ENCODE measurements around the gene CENPT. TPM values are rescaled to one million over a fixed set of nuclear protein-coding genes. Genes with fewer than 3 reads are reported as not detected.

The CENPT gene
- 34.0 TPM for polyA plus RNA-seq (2013, experiment 1 of 2)
- polyA plus RNA-seq (2013, experiment 2 of 2): 31.3 TPM

- DNase-seq (ENCODE audit: low spot score): no peak
- peak within 1 kb of the TSS; percentile 73 for H2AK5ac ChIP-seq (ENCODE audit: low read depth, low read length)
These were observed at the start of gene CENPT for GRCh38 chr16:67847064-67847861. TSS of gene CENPT (minus strand) at chr16:67847693. CDS start at chr16:67833859, 13,834 bp downstream.

DNA sequence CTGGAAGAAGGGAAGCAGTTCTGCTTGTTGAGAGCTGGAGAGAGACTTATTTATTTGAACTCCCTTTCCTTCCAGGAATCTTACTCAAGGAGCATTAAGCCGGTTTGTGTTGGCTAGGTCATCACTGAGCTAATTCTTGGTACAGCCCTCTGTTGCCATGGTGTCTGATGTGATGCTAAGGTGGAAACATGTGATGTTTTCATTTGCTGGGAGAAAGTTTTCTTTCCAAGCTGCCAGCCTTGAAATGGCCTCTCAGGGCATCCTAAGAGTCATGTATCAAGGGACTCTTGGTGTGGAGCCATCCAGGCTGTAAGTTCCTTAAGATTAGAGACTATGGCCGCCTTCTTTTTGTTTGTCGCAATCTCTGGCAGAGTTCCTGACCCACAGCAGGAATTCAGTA lies 49.7 kb upstream of the CENPT start:
- no peak overlapping the region for H2AFZ ChIP-seq (ENCODE audit: low read length)
- no peak overlapping the region for H2BK12ac ChIP-seq (ENCODE audit: low read length)
- H3K4me1 ChIP-seq (ENCODE audit: control insufficient read depth in 2 of 2, insufficient read depth in 1 of 2, low read depth in 1 of 2, low read length in 2 of 2): peaks cover 1 to 11% of the 10 kb centered on the region in 2 donors
- H3K36me3 ChIP-seq (replicated peaks in 1 of 2; ENCODE audit: control insufficient read depth in 2 of 2, insufficient read depth in 2 of 2, low read length in 2 of 2): peaks cover 0 to 8% of the 10 kb centered on the region in 2 donors
- no peak overlapping the region for H2BK15ac ChIP-seq (ENCODE audit: low read length)
- H3K9me3 ChIP-seq (replicated peaks in 1 of 2; ENCODE audit: control insufficient read depth in 2 of 2, insufficient read depth in 1 of 2, low read depth in 1 of 2, low read length in 2 of 2): no peaks in the 10 kb centered on the region
- H3K4ac ChIP-seq (ENCODE audit: low read length): no peak overlapping the region
- peaks cover 11% of the 10 kb centered on the region for H3K79me1 ChIP-seq (ENCODE audit: low read depth, low read length)
- no peak overlapping the region for H3K18ac ChIP-seq (ENCODE audit: low read length)
- no peak for DNase-seq (ENCODE audit: low spot score)
- H3K14ac ChIP-seq (ENCODE audit: low read length): no peak overlapping the region
- H3K23ac ChIP-seq (ENCODE audit: low read depth, low read length, poor library complexity): no peak overlapping the region
- H3K4me3 ChIP-seq (ENCODE audit: low read length in 2 of 2): no peak overlapping the region
- H2BK120ac ChIP-seq (ENCODE audit: low read depth, low read length): no peak overlapping the region
- H3K27me3 ChIP-seq (ENCODE audit: control insufficient read depth in 3 of 3, insufficient read depth in 3 of 3, low read depth in 1 of 3, low read length in 3 of 3): no peaks in the 10 kb centered on the region
- no peak overlapping the region for H2BK5ac ChIP-seq (ENCODE audit: low read length)
- no peak overlapping the region for H4K91ac ChIP-seq (ENCODE audit: low read depth, low read length, poor library complexity)
- WGBS, 2 donors (ENCODE audit: extremely low coverage in 2 of 2, insufficient read length in 2 of 2, insufficient replicate concordance in 1 of 2): no CpG with 5 or more reads among the region's 3 CpGs
- H3K9ac ChIP-seq (ENCODE audit: low read depth, low read length, poor library complexity): no peak overlapping the region
- H4K8ac ChIP-seq (ENCODE audit: low read depth, low read length): no peak overlapping the region
- no peak overlapping the region for H3K27ac ChIP-seq (replicated peaks; ENCODE audit: low read length)
- H2AK5ac ChIP-seq (ENCODE audit: low read depth, low read length): no peak overlapping the region
- H3K4me2 ChIP-seq (ENCODE audit: insufficient read depth, low read length, poor library complexity, severe bottlenecking): no peak overlapping the region

More at GRCh38 chr16:67847064-67847861, at the start of gene CENPT:
- no peak within 1 kb of the TSS for H3K4ac ChIP-seq (ENCODE audit: low read length)
- no peak within 1 kb of the TSS for H4K8ac ChIP-seq (ENCODE audit: low read depth, low read length)
- no peaks in the 10 kb centered on the region for H3K9me3 ChIP-seq (replicated peaks in 1 of 2; ENCODE audit: control insufficient read depth in 2 of 2, insufficient read depth in 1 of 2, low read depth in 1 of 2, low read length in 2 of 2)
- peak within 1 kb of the TSS; percentile 79 for H2BK5ac ChIP-seq (ENCODE audit: low read length)
- peak within 1 kb of the TSS; percentile 89 for H3K27ac ChIP-seq (replicated peaks; ENCODE audit: low read length)
- H2AFZ ChIP-seq (ENCODE audit: low read length): peak within 1 kb of the TSS; percentile 81
- peak within 1 kb of the TSS; percentile 94 for H3K18ac ChIP-seq (ENCODE audit: low read length)
- H2BK12ac ChIP-seq (ENCODE audit: low read length): no peak within 1 kb of the TSS
- WGBS, 2 donors (ENCODE audit: extremely low coverage in 2 of 2, insufficient read length in 2 of 2, insufficient replicate concordance in 1 of 2): no CpG with 5 or more reads among the region's 62 CpGs
- H3K4me1 ChIP-seq (ENCODE audit: control insufficient read depth in 2 of 2, insufficient read depth in 1 of 2, low read depth in 1 of 2, low read length in 2 of 2): peaks cover 22 to 23% of the 10 kb centered on the region in 2 donors
- no peaks in the 10 kb centered on the region for H3K27me3 ChIP-seq (ENCODE audit: control insufficient read depth in 3 of 3, insufficient read depth in 3 of 3, low read depth in 1 of 3, low read length in 3 of 3)
- peak within 1 kb of the TSS; percentile 75 for H3K14ac ChIP-seq (ENCODE audit: low read length)
- peak within 1 kb of the TSS; percentile 97 for H3K9ac ChIP-seq (ENCODE audit: low read depth, low read length, poor library complexity)
- peak within 1 kb of the TSS; percentile 97 to 98 for H3K4me3 ChIP-seq (ENCODE audit: low read length in 2 of 2)
- peaks cover 15% of the 10 kb centered on the region for H3K79me1 ChIP-seq (ENCODE audit: low read depth, low read length)
- peaks cover 4 to 41% of the 10 kb centered on the region in 2 donors for H3K36me3 ChIP-seq (replicated peaks in 1 of 2; ENCODE audit: control insufficient read depth in 2 of 2, insufficient read depth in 2 of 2, low read length in 2 of 2)
- H3K23ac ChIP-seq (ENCODE audit: low read depth, low read length, poor library complexity): peak within 1 kb of the TSS; percentile 83
- H2BK120ac ChIP-seq (ENCODE audit: low read depth, low read length): no peak within 1 kb of the TSS
- no peak within 1 kb of the TSS for H4K91ac ChIP-seq (ENCODE audit: low read depth, low read length, poor library complexity)
- peak within 1 kb of the TSS; percentile 83 for H3K4me2 ChIP-seq (ENCODE audit: insufficient read depth, low read length, poor library complexity, severe bottlenecking)
- H2BK15ac ChIP-seq (ENCODE audit: low read length): peak within 1 kb of the TSS; percentile 55

- Histone ChIP-seq H2AFZ (ENCODE audit: low read length) (peak overlapping the region; percentile 97), H2BK120ac (ENCODE audit: low read depth, low read length) (no peak overlapping the region), H3K9ac (ENCODE audit: low read depth, low read length, poor library complexity) (peak overlapping the region; percentile 99), H3K36me3 (replicated peaks in 1 of 2; ENCODE audit: control insufficient read depth in 2 of 2, insufficient read depth in 2 of 2, low read length in 2 of 2) (no peaks in the 10 kb centered on the region), H2BK12ac (ENCODE audit: low read length) (no peak overlapping the region), H3K4me2 (ENCODE audit: insufficient read depth, low read length, poor library complexity, severe bottlenecking) (peak overlapping the region; percentile 96), H2AK5ac (ENCODE audit: low read depth, low read length) (peak overlapping the region; percentile 89), H3K4ac (ENCODE audit: low read length) (no peak overlapping the region), H3K23ac (ENCODE audit: low read depth, low read length, poor library complexity) (peak overlapping the region; percentile 69), H3K14ac (ENCODE audit: low read length) (peak overlapping the region; percentile 85), H3K4me3 (ENCODE audit: low read length in 2 of 2) (peak overlapping the region; percentile 97 to 100), H4K8ac (ENCODE audit: low read depth, low read length) (no peak overlapping the region), H3K4me1 (ENCODE audit: control insufficient read depth in 2 of 2, insufficient read depth in 1 of 2, low read depth in 1 of 2, low read length in 2 of 2) (peaks cover 1 to 11% of the 10 kb centered on the region in 2 donors), H2BK15ac (ENCODE audit: low read length) (no peak overlapping the region), H3K18ac (ENCODE audit: low read length) (peak overlapping the region; percentile 98), H3K9me3 (replicated peaks in 1 of 2; ENCODE audit: control insufficient read depth in 2 of 2, insufficient read depth in 1 of 2, low read depth in 1 of 2, low read length in 2 of 2) (no peaks in the 10 kb centered on the region), H3K27me3 (ENCODE audit: control insufficient read depth in 3 of 3, insufficient read depth in 3 of 3, low read depth in 1 of 3, low read length in 3 of 3) (no peaks in the 10 kb centered on the region), H3K27ac (replicated peaks; ENCODE audit: low read length) (no peak overlapping the region), H4K91ac (ENCODE audit: low read depth, low read length, poor library complexity) (no peak overlapping the region), H3K79me1 (ENCODE audit: low read depth, low read length) (peaks cover 11% of the 10 kb centered on the region), H2BK5ac (ENCODE audit: low read length) (peak overlapping the region; percentile 94)
- DNase-seq (ENCODE audit: low spot score): no peak
- WGBS, 2 donors (ENCODE audit: extremely low coverage in 2 of 2, insufficient read length in 2 of 2, insufficient replicate concordance in 1 of 2): no CpG with 5 or more reads among the region's 14 CpGs
These were observed 46.4 kb upstream of the CENPT start for GRCh38 chr16:67893743-67894399.

Data from neuronal stem cell (in vitro differentiated cells).